Stimulated activated CD8-positive, alpha-beta memory T cell treated with anti-CD3 and anti-CD28 coated beads, Interleukin-2, amount 100 ng/mL, for 48 hours (primary cell): Measurements from ENCODE around the gene PRMT9.

Experiments
- DNase-seq, 2 donors: peaks; one replicate each; pipeline ENCODE4 v3.0.0-alpha.2; 2020; ENCODE audit warnings: low read depth in 2 of 2

Gene PRMT9

GRCh38 chr4:147617841-147618691 lies 65.9 kb downstream of the PRMT9 start:
- no peak for DNase-seq

- DNase-seq = peak; percentile 98 to 99
Measured at GRCh38 chr4:147617173-147617840, 66.7 kb downstream of the PRMT9 start, which contains the start of gene TMEM184C. TSS of gene TMEM184C (plus strand) at chr4:147617397. CDS start at chr4:147617957, 560 bp downstream.

GRCh38 chr4:147616849-147617172 lies 67.2 kb downstream of the PRMT9 start:
- DNase-seq = no peak

GRCh38 chr4:147610686-147611085 lies 73.3 kb downstream of the PRMT9 start:
- no peak for DNase-seq

GRCh38 chr4:147607471-147607870 lies 76.5 kb downstream of the PRMT9 start:
- no peak for DNase-seq

GRCh38 chr4:147605499-147605898 lies 78.5 kb downstream of the PRMT9 start:
- DNase-seq = no peak

- DNase-seq = no peak
Measured at GRCh38 chr4:147599769-147600168, 84.2 kb downstream of the PRMT9 start.

- DNase-seq = no peak
Measured at GRCh38 chr4:147599206-147599605, 84.8 kb downstream of the PRMT9 start.

- DNase-seq = no peak
Measured at GRCh38 chr4:147597561-147597960, 86.4 kb downstream of the PRMT9 start.

- no peak for DNase-seq
Measured at GRCh38 chr4:147596981-147597380, 87.0 kb downstream of the PRMT9 start.

GRCh38 chr4:147596377-147596776 lies 87.6 kb downstream of the PRMT9 start:
- DNase-seq = no peak

GRCh38 chr4:147594578-147594977 lies 89.4 kb downstream of the PRMT9 start:
- no peak for DNase-seq

- no peak for DNase-seq
Measured at GRCh38 chr4:147594107-147594506, 89.9 kb downstream of the PRMT9 start.

GRCh38 chr4:147591106-147591505 lies 92.9 kb downstream of the PRMT9 start:
- DNase-seq = no peak

GRCh38 chr4:147590249-147590920 lies 93.6 kb downstream of the PRMT9 start:
- peak; percentile 23 to 30 for DNase-seq

GRCh38 chr4:147589586-147589985 lies 94.4 kb downstream of the PRMT9 start:
- DNase-seq = no peak
